Karpas-422 (cell line): Measurements from ENCODE around the gene CAVIN2. TPM values are rescaled to one million over a fixed set of nuclear protein-coding genes. Genes with fewer than 3 reads are reported as not detected.

Source experiments
- DNase-seq: peaks from one replicate; pipeline ENCODE4 v3.0.0-alpha.2; 2015
- H2AFZ ChIP-seq: fragments of 200-600 bp; sonication (generic); 2 replicates; pipeline ENCODE4 v1.6.1; 2014; ENCODE audit warnings: antibody characterized with exemption, low read length, mixed read lengths
- H3K27ac ChIP-seq: fragments of 200-600 bp; sonication (generic); 2 replicates; pipeline ENCODE4 v1.5.1; 2014; ENCODE audit warnings: mild to moderate bottlenecking, low read length, moderate library complexity
- H3K27me3 ChIP-seq: fragments of 200-600 bp; sonication (generic); 2 replicates; pipeline ENCODE4 v1.6.1; 2014; ENCODE audit warnings: low read length, mixed read lengths
- H3K36me3 ChIP-seq: fragments of 200-600 bp; sonication (generic); 2 replicates; pipeline ENCODE4 v1.6.1; 2014; ENCODE audit warnings: low read length, mixed read lengths; ENCODE audit not compliant: insufficient read depth
- H3K4me1 ChIP-seq: fragments of 200-600 bp; sonication (generic); 2 replicates; pipeline ENCODE4 v1.6.1; 2014; ENCODE audit warnings: mild to moderate bottlenecking, low read length, mixed read lengths
- H3K4me2 ChIP-seq: fragments of 200-600 bp; sonication (generic); 2 replicates; pipeline ENCODE4 v1.6.1; 2014; ENCODE audit warnings: low read length, low read depth, mild to moderate bottlenecking; ENCODE audit not compliant: poor library complexity, severe bottlenecking
- H3K4me3 ChIP-seq: fragments of 200-600 bp; sonication (generic); 2 replicates; pipeline ENCODE4 v1.5.1; 2014; ENCODE audit warnings: mild to moderate bottlenecking, antibody characterized with exemption, low read length, mixed read lengths
- H3K79me2 ChIP-seq: fragments of 200-600 bp; sonication (generic); 2 replicates; pipeline ENCODE4 v1.6.1; 2014; ENCODE audit warnings: mild to moderate bottlenecking, low read length, mixed read lengths
- H3K9ac ChIP-seq: fragments of 200-600 bp; sonication (generic); 2 replicates; pipeline ENCODE4 v1.6.0; 2014; ENCODE audit warnings: low read length
- H3K9me2 ChIP-seq: fragments of 200-600 bp; sonication (generic), shearing (Covaris generic); replicated peaks from 2 replicates; pipeline ENCODE4 v1.6.0; 2014; ENCODE audit warnings: mild to moderate bottlenecking, low read length, moderate library complexity; ENCODE audit not compliant: insufficient read depth
- H3K9me3 ChIP-seq: fragments of 300-700, 200-600 bp; sonication (generic); 2 replicates; pipeline ENCODE4 v1.6.1; 2014; ENCODE audit warnings: low read length, mixed read lengths
- H4K20me1 ChIP-seq: fragments of 200-600 bp; sonication (generic); 2 replicates; pipeline ENCODE4 v1.6.1; 2014; ENCODE audit warnings: mild to moderate bottlenecking, antibody characterized with exemption, low read length, low read depth; ENCODE audit not compliant: insufficient read depth
- total RNA-seq: library from RNA; depleted of rRNA; stranded (reverse); fragments of >200 nt; shearing (Covaris generic); gene quantifications from 2 replicates; pipeline ENCODE4 v1.2.3, GENCODE V29; 2014; ENCODE audit warnings: low replicate concordance

The CAVIN2 gene
- total RNA-seq, 1 experiment from 2014 or later: 3.1 TPM

DNA sequence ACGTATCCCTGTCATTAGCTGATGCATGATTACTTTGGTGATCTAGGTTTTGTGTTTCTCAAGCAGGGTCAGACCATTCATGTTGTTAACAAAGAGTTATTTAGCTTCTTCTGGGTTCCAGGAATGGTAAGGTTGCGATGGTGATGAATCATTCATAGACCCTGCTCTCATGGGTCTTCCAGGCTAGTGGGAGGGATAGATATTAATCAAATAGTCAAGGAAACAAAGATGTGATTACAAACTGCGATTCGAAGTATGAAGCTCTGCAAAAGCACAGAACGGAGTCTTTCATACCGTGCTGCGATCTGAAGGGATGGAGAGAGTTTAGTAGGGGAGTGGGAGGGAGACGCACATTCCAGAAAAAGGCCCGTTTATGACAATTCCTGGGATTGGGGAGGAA is 42.1 kb downstream of the CAVIN2 start:
- Histone ChIP-seq H3K9me2 (no peaks in the 10 kb centered on the region), H3K4me1 (no peaks in the 10 kb centered on the region), H3K9me3 (no peaks in the 10 kb centered on the region), H3K9ac (no peak overlapping the region), H3K27me3 (no peaks in the 10 kb centered on the region), H3K4me3 (no peak overlapping the region), H4K20me1 (no peaks in the 10 kb centered on the region), H3K36me3 (no peaks in the 10 kb centered on the region), H3K27ac (no peak overlapping the region), H2AFZ (no peak overlapping the region), H3K4me2 (no peak overlapping the region), H3K79me2 (no peaks in the 10 kb centered on the region)
- DNase-seq: no peak

DNA sequence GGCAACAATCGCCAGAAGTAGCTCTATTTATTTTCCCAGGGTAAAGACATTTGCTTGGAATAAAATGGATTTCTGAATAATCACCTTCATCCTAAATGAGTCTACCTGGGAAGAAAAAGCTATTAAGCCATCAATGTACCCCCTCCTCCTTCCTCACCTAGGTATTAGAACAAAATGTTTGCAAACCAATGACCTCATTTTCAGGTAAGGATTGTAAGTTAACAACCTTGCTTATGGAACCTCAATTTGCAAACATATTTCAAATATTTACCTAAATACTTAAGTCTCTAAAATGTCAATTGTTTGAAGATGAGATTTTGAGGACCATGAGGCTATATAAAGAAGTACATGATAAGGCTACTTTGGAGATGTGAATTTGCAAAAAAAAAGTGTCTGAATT is 43.9 kb downstream of the CAVIN2 start:
- Histone ChIP-seq H3K4me1 (no peaks in the 10 kb centered on the region), H3K9me2 (no peaks in the 10 kb centered on the region), H3K27ac (no peak overlapping the region), H3K36me3 (no peaks in the 10 kb centered on the region), H3K4me2 (no peak overlapping the region), H3K27me3 (no peaks in the 10 kb centered on the region), H3K79me2 (no peaks in the 10 kb centered on the region), H3K9ac (no peak overlapping the region), H3K9me3 (no peaks in the 10 kb centered on the region), H2AFZ (no peak overlapping the region), H3K4me3 (no peak overlapping the region), H4K20me1 (no peaks in the 10 kb centered on the region)
- no peak for DNase-seq

DNA sequence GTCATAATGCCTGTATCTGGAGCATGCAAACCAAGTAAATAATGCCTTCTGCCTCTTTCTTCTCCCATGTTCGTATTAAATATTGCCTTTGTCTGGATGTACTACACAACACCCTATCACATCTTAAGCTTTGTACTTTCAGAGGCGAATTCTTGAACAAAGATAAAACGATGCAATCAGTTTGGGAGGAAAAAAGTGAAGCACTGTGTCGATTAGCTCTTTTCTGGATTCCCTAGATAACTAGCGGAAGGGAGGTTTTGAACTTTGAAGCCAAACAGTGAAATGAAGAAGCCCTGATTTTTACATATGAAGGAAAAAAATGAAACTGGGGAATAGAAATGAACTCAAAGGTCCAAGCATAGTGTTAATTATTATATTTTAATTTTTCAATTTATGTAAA is 44.7 kb downstream of the CAVIN2 start:
- H3K27ac ChIP-seq: no peak overlapping the region
- DNase-seq: no peak
- no peaks in the 10 kb centered on the region for H3K4me1 ChIP-seq
- no peak overlapping the region for H3K9ac ChIP-seq
- H2AFZ ChIP-seq: no peak overlapping the region
- no peaks in the 10 kb centered on the region for H3K79me2 ChIP-seq
- no peaks in the 10 kb centered on the region for H4K20me1 ChIP-seq
- no peaks in the 10 kb centered on the region for H3K36me3 ChIP-seq
- no peaks in the 10 kb centered on the region for H3K9me2 ChIP-seq
- H3K9me3 ChIP-seq: no peaks in the 10 kb centered on the region
- no peak overlapping the region for H3K4me2 ChIP-seq
- no peak overlapping the region for H3K4me3 ChIP-seq
- no peaks in the 10 kb centered on the region for H3K27me3 ChIP-seq

DNA sequence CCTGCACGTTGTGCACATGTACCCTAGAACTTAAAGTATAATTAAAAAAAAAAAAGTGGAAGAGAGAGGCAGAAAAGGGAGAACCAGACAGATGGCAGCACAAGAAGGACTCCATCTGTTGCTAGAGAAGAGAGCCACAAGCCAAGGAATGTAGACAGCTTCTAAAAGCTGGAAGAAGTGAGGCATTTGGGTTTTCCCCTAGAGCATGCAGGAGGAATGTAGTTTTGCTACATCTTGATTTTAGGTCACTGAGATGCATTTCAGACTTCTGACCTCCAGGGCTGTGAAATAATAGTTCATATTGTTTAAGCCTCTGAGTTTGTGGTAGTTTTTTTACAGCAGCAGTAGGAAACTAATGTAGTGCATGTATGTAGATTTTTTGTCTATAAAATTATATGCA is 46.0 kb downstream of the CAVIN2 start:
- no peak for DNase-seq
- no peaks in the 10 kb centered on the region for H4K20me1 ChIP-seq
- no peaks in the 10 kb centered on the region for H3K79me2 ChIP-seq
- no peak overlapping the region for H3K4me3 ChIP-seq
- H3K36me3 ChIP-seq: no peaks in the 10 kb centered on the region
- no peak overlapping the region for H3K27ac ChIP-seq
- H3K4me1 ChIP-seq: no peaks in the 10 kb centered on the region
- no peak overlapping the region for H2AFZ ChIP-seq
- H3K27me3 ChIP-seq: no peaks in the 10 kb centered on the region
- H3K9ac ChIP-seq: no peak overlapping the region
- H3K9me3 ChIP-seq: no peaks in the 10 kb centered on the region
- H3K4me2 ChIP-seq: no peak overlapping the region
- H3K9me2 ChIP-seq: no peaks in the 10 kb centered on the region

DNA sequence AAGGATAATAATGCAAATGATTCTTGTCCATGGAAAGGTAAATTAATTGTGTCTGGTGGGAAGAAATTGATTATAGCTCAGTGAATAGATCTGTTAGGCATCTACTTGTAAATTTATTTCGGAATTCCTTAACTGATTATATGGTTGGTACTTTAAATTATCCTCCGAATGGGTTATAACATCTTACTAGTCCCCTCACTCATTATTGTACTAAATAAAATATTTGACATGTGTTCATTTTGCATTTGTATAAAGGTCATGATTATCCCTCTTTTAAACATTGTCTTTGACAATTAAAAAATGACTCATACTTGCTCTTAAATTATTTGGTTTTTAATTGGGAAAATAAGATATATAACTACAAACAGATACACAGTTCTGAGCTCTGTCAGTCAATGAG is 47.4 kb downstream of the CAVIN2 start:
- Histone ChIP-seq H3K27ac (no peak overlapping the region), H3K36me3 (no peaks in the 10 kb centered on the region), H3K4me2 (no peak overlapping the region), H4K20me1 (no peaks in the 10 kb centered on the region), H2AFZ (no peak overlapping the region), H3K9me2 (no peaks in the 10 kb centered on the region), H3K9me3 (no peaks in the 10 kb centered on the region), H3K4me1 (no peaks in the 10 kb centered on the region), H3K9ac (no peak overlapping the region), H3K27me3 (no peaks in the 10 kb centered on the region), H3K79me2 (no peaks in the 10 kb centered on the region), H3K4me3 (no peak overlapping the region)
- DNase-seq: no peak

DNA sequence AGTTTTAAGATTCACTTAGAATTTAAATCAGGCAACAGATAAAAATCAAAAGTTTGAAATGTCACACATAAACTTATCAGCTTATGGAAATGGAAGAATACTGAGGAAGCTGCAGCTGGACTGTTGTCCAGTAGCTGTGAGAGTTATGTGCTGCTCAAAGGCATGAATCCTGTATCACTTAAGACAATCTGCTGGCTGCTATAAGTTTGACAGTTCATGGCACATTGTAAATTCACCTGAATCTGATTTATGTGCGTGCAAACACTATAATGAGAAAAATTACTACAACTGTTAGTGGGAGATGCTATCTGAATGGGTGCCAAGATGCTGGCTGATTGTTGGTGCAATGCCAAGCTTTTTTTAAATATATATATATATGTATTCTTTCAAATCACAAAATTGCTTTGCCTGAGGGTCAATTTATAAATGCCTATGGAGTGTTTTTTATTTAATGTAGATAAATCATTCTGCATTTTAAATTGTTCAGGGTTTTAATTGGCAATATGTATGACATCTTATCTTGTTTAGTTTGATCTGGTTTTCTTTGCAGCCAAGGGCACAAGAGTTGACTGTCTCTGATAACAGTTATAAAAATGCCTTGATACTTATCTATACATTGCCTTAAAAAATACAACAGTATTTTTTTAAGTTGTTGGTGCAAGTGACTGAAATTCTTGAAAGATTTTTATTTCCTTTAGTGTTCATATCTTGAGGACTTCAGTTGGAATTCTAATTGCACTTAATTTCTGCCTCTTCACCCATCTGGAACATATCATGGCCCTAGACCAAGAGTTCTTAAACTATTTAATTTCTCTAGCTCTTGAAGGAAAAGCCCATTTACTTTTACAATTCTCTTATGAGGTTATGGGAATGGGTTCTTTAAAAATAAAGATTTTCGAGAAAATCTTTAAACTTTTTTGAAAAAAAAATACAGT is 48.7 kb downstream of the CAVIN2 start:
- H3K4me3 ChIP-seq: no peak overlapping the region
- no peaks in the 10 kb centered on the region for H3K9me3 ChIP-seq
- no peak overlapping the region for H2AFZ ChIP-seq
- H3K27ac ChIP-seq: no peak overlapping the region
- no peaks in the 10 kb centered on the region for H3K9me2 ChIP-seq
- no peaks in the 10 kb centered on the region for H4K20me1 ChIP-seq
- H3K79me2 ChIP-seq: no peaks in the 10 kb centered on the region
- H3K27me3 ChIP-seq: no peaks in the 10 kb centered on the region
- no peak for DNase-seq
- no peaks in the 10 kb centered on the region for H3K36me3 ChIP-seq
- no peak overlapping the region for H3K9ac ChIP-seq
- H3K4me2 ChIP-seq: no peak overlapping the region
- no peaks in the 10 kb centered on the region for H3K4me1 ChIP-seq

DNA sequence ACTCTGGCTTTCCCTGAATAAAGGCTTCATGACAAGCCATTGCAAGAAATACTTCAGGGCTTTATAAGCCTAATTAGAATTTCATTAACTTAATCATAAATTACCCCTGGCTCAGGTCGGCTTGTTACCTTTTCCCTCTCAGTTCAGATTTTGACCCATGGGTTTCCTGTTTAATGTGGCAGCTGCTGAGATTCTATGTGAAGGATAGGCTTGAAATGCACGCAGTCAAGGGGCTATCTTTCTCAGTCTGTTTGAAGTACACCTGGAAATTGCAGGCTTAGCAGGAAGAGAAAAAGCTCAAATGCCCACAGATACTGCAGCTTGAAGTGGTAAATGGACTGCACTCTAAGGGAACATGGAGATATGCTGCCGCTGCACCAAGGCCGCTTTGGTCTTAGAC is 49.4 kb downstream of the CAVIN2 start:
- Histone ChIP-seq H3K4me3 (no peak overlapping the region), H3K79me2 (no peaks in the 10 kb centered on the region), H2AFZ (no peak overlapping the region), H3K27ac (no peak overlapping the region), H3K36me3 (no peaks in the 10 kb centered on the region), H3K9me3 (no peaks in the 10 kb centered on the region), H3K4me2 (no peak overlapping the region), H3K9me2 (no peaks in the 10 kb centered on the region), H3K9ac (no peak overlapping the region), H3K4me1 (no peaks in the 10 kb centered on the region), H3K27me3 (no peaks in the 10 kb centered on the region), H4K20me1 (no peaks in the 10 kb centered on the region)
- no peak for DNase-seq

DNA sequence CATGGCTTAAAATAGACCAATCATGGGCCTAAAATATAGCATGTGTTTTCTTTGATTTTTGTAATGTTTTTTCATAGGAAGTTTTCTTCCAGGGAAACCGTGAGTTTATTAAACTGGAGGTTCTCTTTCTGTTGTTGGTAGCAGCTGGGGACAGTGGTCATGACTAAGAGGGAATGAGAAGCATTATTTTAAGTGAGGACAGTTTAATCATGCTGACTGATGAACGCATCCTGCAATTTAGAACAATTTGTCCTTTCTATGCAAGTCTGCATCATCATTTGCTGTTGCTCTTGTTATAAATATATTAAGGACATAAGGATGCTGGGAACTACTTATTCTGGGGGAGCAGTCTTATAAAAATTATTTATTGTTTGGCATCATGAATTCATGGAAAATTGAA is 51.2 kb downstream of the CAVIN2 start:
- H3K36me3 ChIP-seq: no peaks in the 10 kb centered on the region
- no peak overlapping the region for H2AFZ ChIP-seq
- H3K4me1 ChIP-seq: no peaks in the 10 kb centered on the region
- no peak for DNase-seq
- H4K20me1 ChIP-seq: no peaks in the 10 kb centered on the region
- no peak overlapping the region for H3K4me2 ChIP-seq
- no peaks in the 10 kb centered on the region for H3K9me3 ChIP-seq
- H3K9me2 ChIP-seq: no peaks in the 10 kb centered on the region
- no peak overlapping the region for H3K9ac ChIP-seq
- no peak overlapping the region for H3K27ac ChIP-seq
- no peak overlapping the region for H3K4me3 ChIP-seq
- no peaks in the 10 kb centered on the region for H3K79me2 ChIP-seq
- H3K27me3 ChIP-seq: no peaks in the 10 kb centered on the region
